Bladder microvascular endothelial cell (primary cell): ENCODE data around the gene CYP2A13. TPM values are rescaled to one million over a fixed set of nuclear protein-coding genes. Genes with fewer than 3 reads are reported as not detected.

Experiments
- total RNA-seq: library from RNA; depleted of rRNA; stranded (reverse); fragments of >200 nt; gene quantifications from 2 replicates; pipeline ENCODE4 v1.2.3, GENCODE V29; 2014

CYP2A13 gene, protein sequence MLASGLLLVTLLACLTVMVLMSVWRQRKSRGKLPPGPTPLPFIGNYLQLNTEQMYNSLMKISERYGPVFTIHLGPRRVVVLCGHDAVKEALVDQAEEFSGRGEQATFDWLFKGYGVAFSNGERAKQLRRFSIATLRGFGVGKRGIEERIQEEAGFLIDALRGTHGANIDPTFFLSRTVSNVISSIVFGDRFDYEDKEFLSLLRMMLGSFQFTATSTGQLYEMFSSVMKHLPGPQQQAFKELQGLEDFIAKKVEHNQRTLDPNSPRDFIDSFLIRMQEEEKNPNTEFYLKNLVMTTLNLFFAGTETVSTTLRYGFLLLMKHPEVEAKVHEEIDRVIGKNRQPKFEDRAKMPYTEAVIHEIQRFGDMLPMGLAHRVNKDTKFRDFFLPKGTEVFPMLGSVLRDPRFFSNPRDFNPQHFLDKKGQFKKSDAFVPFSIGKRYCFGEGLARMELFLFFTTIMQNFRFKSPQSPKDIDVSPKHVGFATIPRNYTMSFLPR
- total RNA-seq = not detected in 2 replicates

DNA sequence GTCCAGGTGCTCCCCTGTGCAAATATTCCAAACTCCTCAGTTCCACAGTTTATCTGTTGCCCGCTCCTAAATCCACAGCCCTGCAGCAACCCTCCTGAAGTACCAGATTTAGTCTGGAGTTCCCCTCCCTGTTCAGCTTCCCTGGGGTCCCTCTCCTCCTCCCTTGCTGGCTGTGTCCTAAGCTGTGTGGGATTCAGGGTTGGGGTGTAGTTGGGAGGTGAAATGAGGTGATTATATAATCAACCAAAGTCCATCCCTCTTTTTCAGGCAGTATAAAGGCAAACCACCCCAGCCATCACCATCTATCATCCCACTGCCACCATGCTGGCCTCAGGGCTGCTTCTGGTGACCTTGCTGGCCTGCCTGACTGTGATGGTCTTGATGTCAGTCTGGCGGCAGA is at the start of gene CYP2A13:
CYP2A13 (plus strand) TSS at position 301 of the 400 bp plus-strand sequence; CDS start at position 322, 21 bp downstream.

DNA sequence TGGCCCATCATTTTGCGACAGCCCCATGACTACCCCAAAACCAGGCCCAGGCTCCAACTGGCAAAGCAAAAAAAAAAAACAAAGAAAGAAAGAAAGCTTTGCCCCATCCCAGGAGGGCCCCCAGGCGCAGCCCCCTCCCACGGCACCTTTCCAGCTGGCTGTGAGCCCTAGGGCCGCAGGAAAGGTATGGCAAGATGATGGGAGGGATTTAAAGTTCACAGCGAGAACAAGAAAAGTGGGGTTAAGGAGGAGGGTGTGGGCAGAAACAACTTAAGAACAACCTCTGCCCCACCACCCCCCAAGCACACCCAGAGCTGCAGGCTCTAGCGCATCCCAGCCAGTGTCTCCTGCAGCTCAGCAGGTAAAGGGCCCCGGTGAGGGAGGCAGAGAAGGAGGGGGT is 25.9 kb downstream of the CYP2A13 start, which contains the start of gene CYP2F1:
CYP2F1 (plus strand) TSS at position 301 of the 400 bp plus-strand sequence. CDS start 1,757 bp downstream, outside the sequence.

Other genes starting within 250 kb of the CYP2A13 start
- gene CYP2A6, start 238.0 kb upstream of the CYP2A13 start, total RNA-seq = not detected in 2 replicates
- gene CYP2A7, start 206.2 kb upstream of the CYP2A13 start, total RNA-seq = not detected in 2 replicates
- gene CYP2B6, start 97.2 kb upstream of the CYP2A13 start, total RNA-seq = not detected in 2 replicates
- gene CYP2F1, start 26.0 kb downstream of the CYP2A13 start, total RNA-seq = not detected in 2 replicates
- 0.25 and 0.49 TPM in 2 replicates for gene CYP2S1, start 104.8 kb downstream of the CYP2A13 start, total RNA-seq
- 24.8 and 28.4 TPM in 2 replicates for gene AXL, start 130.8 kb downstream of the CYP2A13 start, total RNA-seq
- 59.9 and 107 TPM in 2 replicates for gene HNRNPUL1, start 175.9 kb downstream of the CYP2A13 start, total RNA-seq
- gene CCDC97, start 221.7 kb downstream of the CYP2A13 start, total RNA-seq = 5.8 and 14.4 TPM in 2 replicates